Frontal cortex (tissue), 4 donors: ENCODE results near the gene MEF2C. TPM values are rescaled to one million over a fixed set of nuclear protein-coding genes. Genes with fewer than 3 reads are reported as not detected.
A peak's percentile ranks its signal among the peaks of the same experiment; 100 is the strongest.
"Not testable (repeated sequence)": the region's sequence is repeated elsewhere in the genome, so short reads cannot be mapped to it uniquely, and the experiment has no call there.

Source experiments
- DNase-seq, 2 donors: peaks; one replicate each; pipeline ENCODE4 v3.0.0; 2012; ENCODE audit warnings: low spot score in 2 of 2
- FAIRE-seq: peaks from 2 replicates; lab custom pipeline; 2012; peaks lifted over from hg19 to GRCh38; lab: Jason Lieb, UNC
- total RNA-seq: library from RNA; depleted of rRNA; stranded (reverse); fragments of >200 nt; gene quantifications from one replicate; pipeline ENCODE4 v1.2.3, GENCODE V29; 2014
- donor health status: control.
- donor health status: control.
- donor health status: control.

The MEF2C gene
- total RNA-seq, result 1,165 TPM

DNA sequence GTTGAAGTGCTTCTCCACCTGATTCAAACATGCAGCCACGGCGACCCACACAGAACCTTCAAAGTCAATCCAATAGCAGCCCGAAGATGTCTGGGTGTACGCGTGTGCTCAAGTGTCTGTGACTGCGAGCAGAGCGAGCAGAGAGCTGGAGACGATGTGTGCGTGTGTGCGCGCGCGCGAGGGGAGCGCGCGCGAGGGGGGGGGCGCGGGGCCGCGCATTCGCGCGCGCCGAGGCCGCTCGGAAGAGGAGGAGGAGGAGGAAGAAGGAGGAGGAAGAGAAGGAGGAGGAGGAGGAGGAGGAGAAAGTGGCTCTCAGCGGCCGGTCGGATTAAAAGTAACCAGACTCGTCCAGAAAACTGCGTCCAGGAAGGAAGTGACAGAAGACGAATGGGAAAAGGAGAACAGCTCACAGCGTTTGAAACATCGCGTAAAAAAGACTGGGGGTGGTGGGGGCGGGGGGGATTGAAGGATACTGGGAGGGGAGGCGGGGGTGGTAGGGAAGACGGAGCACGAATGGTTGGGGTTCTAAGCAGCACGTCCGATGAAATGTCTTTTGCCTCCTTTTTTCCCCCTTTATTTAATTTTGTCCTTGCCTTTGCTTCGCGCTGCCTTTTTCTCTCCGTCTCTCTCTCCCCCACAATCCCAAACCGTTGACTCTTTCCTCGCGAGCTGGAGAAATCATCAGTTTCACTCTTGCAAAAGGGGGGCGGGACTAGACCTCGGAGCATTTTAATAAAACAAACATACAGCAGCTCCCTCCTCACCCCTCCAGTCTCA is at the start of gene MEF2C:
Gene MEF2C, minus strand, starts transcription at position 126 of the 777 bp plus-strand sequence. CDS start 59,396 bp downstream, outside the sequence.
- DNase-seq, result peak; percentile 42 to 53
- FAIRE-seq, result no peak

DNA sequence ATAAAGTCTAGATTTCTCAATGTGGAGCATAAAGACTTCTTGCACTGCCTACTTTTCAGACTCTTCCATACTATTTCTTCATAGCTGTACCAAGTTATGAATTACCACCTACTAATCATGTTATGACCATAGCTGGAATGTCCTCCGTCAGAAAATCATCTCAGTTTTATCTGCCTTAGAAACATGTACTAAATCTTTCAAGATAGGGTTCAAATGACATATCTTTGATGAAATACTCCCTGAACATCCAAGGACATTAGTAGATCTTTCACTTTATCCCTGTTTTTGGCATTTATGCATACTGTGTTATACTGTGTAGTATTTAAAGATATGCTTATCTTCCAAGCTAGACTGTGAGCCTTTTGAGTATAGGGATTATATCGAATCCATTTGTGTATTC is 49.6 kb upstream of the MEF2C start:
- DNase-seq (no peak), FAIRE-seq (no peak)

DNA sequence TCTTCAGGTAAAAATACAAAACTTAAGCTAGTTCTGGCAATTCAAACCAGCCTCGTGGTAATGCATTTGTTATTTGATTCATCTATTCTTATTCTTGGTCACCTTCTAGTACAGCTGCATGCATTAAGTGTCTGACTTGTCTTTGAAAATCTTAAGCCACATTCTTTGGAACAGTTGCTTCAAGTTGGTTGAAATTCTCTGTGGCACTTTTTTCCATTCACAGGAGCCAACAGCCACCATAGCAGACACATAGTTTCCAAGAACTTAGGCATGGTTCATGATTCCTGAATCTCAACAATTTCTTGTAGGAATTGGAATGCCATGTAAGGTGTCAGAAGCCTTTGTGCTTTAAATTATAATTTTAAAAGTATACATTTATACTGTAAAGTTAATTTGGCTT is 47.4 kb upstream of the MEF2C start:
- DNase-seq, result no peak
- no peak for FAIRE-seq

DNA sequence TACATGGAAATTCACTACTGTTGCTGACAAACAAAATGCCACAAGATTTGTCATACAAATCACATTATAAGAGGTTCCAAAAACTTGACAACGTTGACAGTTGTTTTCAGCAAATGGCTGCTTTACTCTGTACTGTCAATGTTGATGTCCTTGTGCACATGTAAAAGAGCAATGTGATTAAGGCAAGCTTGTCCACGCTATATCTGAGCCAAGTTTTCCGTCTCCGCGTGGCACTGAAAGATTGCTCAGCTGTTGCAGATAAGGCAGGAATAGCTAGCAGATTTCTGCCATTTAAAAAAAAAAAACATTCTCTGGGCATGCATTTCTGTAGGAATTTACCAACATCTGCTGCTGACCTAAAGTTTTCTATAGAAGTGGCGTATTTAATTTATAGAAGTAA is 46.4 kb upstream of the MEF2C start:
- no peak for DNase-seq
- no peak for FAIRE-seq

DNA sequence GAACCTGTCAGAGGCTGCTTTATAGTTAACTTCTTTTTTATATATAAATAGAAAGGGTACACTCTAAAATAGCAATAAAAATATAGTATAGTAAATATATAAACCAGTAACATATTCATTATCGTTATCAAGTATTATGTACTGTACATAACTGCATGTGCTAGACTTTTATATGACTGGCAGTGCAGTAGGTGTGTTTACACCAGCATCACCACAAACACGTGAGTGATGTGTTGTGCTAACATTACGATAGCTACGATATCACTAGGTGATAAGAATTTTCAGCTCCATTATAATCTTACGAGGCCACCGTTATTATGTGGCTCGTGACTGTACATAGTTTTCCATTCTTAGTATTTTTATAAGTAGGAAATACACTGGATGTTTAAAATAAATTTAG is 43.8 kb upstream of the MEF2C start:
- no peak for FAIRE-seq
- no peak for DNase-seq

DNA sequence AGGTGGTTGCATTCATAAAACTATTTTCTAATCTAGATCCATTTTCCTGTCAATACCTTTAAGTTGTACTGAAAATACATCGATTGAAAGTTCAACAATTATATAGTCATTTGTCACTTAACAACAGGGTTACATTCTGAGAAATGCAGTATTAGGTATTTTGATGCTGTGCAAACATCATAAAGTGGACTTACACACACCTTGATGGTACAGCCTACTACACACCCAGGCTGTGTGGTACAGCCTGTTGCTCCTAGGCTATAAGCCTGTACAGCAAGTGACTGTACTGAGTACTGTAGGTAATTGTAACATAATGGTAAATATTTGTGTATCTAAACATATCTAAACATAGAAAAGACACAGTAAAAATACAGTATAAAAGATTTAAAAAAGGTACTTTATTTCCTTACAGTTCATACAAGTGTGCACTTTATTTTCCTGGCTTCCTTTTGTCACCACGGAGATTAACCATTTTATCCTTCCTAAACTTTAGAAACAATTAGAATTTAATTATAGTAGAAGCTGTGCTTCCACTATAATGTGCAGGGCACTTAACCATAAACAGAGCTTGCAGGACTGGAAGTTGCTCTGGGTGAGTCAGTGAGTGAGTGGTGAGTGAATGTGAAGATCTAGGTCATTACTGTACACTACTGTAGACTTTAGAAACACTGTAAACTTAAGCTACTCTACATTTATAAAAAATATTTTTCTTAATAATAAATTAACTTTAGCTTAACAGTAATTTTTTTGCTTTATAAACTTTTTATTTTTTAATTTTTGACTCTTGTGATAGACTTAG is 42.9 kb upstream of the MEF2C start:
- DNase-seq, result no peak
- FAIRE-seq, result no peak

DNA sequence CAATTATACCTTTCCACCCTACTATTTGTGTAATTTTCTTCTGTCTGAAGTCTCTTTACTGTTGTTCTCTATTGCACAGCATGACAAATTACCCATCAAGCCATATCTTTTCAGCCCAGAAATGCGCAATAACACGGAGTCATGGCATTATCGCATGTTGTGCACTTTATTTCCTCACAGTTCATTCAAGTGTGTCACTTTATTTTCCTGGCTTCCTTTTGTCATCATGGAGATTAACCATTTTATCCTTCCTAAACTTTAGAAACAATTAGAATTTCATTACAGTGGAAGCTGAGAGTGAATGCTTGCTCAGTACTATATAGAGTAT is 41.3 kb upstream of the MEF2C start:
- DNase-seq, result no peak

DNA sequence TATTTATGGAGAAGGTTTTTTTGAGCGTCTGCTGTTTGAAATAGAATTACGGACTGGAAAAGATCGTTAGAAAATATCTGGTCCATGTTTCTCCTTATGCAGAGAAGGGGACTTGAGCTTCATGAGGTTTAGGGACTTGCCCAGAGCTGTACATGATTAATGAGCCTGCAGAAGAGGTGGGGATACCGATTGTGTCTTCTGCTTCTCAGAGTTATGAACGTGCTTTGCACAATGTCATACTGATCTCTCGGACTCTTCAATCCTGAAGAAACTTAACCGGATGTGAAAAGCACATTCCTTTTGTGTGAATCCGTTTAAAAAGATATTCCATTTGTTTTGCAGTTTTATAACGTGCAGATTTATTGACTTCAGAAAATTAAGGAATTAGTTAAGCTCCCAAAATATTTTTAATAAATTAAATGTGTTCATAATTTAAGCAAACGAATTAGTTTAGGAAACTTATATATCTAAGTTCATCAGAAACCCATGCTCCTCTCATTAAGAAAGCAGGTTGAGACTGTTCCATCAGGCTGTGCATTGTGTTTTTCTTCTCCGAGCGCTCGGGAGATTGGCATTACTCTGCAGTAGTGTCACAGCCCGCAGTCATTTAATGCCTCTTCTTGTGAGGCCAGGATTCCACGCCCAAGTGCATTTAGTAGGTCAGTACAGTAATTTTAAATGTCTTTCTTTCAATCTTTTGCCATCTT is 40.8 kb upstream of the MEF2C start:
- FAIRE-seq (no peak), DNase-seq (no peak)

More for the DNA sequence above, 41.3 kb upstream of the MEF2C start:
- no peak for FAIRE-seq

DNA sequence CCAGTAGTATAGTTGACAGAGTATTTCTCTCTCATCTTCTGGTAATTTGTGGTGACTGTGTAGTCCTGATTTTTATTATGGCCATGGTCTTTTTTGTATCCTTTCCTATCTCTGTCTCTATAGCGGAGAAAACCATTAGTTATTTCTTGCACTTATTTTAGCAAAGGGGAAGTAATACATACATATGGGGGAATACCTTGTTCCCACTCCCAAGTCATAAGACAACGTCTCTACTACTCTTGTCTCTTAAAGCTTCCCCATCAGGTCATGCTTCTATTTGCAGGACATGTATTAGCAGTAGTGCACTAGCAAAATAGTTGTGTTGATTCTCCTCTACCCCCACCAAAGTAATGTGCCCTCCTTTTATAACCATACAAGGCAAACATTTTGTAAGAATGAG is 29.8 kb upstream of the MEF2C start:
- FAIRE-seq, DNase-seq: not testable (repeated sequence)

DNA sequence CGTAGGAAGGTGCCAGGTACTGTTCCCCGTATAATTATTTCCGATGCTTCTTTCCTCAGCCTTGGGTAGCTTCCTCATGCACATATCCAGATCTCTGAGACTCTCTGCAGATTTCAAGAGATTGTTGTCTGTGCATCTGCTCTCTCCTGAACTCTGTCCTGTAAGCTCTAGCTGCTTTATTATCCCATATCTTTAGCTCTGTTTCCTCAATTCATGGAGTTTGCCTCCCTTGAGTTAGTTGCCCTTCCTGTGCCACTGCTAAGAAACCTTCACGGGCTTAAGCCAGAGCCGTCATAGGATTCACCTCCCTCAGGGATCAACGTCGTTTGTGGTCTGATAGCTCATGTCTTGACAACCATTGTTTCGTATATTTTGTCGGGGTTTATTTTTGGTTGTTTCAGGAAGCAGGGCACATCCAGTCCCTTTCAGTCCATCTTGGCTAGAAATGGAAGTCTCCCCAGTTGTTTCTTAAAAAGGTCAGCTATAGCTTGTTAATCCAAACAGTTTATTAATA is 28.1 kb upstream of the MEF2C start:
- not testable (repeated sequence) for FAIRE-seq

DNA sequence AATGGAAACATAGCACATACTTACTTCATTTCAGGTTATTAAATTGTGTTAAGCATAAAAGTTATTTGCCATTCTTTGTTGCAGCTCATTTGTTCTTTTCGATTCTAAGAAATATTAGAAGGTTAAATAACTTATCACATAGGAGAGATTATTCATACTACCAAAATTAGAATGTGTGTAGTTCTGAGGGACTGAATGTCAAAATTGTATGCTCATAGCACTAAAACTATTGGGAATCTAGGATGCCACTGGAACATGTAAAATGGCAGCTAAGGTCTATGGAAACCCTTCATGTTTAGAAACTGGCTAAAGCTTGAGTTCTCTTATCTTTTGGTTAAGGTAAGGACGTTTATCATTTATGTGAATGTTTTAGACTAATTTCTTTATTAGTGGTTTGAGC is 21.5 kb upstream of the MEF2C start:
- not testable (repeated sequence) for FAIRE-seq, DNase-seq

More for the DNA sequence above, 28.1 kb upstream of the MEF2C start:
- not testable (repeated sequence) for DNase-seq

DNA sequence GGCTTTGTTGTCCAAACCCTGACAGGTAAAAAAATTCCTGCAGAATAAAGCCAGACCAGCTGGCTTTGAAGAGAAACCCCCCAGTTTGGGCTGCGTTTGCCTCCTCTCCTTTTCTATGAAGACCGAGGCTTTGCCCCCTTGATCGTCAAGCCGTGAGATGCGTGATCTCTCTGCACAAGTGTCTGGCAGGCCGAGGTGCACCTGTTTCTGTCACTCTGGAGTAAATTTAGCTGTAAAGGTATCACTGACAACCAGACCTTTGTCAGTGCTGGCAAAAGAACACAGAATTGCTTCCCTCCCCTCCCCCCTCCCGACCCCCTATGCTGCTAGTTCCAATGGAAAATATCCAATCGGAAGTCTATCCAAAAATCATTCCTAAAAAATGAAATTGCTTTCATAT is 21.0 kb upstream of the MEF2C start:
- not testable (repeated sequence) for FAIRE-seq, DNase-seq

DNA sequence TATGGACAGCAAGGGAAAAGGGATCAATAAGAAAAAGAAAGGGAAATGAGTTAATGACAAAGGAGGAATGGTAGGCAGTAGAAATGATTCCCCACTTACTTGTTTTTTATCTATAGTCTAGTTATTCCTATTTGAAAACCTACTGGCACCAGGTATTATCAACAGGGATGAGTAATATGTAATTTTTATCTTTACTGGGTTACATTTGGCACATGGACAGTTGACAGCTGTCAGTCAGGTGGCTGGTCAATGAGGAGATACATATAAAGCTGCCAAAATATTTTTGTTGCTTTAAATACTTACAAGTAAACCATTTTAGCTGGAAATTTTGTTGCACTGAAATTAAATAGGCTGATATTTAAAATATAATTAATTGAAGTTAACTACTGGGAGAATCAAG is 18.1 kb upstream of the MEF2C start:
- not testable (repeated sequence) for DNase-seq, FAIRE-seq

DNA sequence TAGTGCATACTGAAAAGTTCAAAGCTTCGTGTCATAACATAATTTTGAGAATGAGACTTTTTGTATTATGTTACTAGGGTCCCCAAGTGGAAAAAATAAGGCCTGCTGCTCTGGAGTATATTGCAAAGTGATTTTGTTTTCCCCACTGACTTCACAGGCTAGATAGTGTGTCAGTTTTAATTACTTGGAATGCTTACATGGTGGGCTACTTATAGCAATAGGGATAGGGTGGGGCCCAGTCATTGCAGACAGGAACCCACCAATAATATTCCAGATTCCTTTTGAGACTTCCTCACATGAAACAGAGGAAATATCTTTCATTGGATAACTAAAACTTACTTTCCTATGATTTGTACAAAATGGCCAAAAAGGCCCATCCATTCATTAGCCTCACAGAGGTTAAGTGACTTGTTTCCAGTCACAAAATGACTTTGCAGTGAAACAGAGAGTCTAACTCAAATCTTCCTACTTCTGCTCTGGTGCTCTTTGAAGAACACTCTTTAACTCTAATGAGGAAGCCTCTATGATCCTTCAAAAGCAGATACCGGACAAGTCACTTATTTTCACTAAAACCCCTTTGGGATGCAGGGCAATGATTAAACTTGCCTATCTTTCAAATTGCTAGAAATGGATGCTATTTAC is 16.2 kb upstream of the MEF2C start:
- FAIRE-seq, result no peak
- no peak for DNase-seq

DNA sequence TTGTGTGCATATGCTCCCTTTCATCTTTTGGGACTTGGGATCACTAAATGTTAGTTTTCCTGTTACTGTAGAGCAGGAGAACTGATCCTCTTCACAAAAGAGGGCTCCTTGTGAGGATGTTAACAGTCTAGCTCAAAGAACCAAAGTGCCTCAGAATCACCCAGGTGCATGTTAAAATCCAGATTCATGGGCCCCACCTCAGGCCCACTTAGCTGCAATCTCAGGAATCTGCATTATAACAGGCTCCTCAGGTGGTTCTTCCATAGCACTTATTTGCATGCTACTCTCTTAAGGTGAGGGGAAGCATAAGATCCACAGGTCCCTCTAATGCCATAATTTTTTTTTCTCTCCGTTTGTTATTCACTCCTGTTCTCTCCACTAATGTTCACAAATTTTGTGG is 14.8 kb upstream of the MEF2C start:
- FAIRE-seq, result no peak
- DNase-seq, result no peak

DNA sequence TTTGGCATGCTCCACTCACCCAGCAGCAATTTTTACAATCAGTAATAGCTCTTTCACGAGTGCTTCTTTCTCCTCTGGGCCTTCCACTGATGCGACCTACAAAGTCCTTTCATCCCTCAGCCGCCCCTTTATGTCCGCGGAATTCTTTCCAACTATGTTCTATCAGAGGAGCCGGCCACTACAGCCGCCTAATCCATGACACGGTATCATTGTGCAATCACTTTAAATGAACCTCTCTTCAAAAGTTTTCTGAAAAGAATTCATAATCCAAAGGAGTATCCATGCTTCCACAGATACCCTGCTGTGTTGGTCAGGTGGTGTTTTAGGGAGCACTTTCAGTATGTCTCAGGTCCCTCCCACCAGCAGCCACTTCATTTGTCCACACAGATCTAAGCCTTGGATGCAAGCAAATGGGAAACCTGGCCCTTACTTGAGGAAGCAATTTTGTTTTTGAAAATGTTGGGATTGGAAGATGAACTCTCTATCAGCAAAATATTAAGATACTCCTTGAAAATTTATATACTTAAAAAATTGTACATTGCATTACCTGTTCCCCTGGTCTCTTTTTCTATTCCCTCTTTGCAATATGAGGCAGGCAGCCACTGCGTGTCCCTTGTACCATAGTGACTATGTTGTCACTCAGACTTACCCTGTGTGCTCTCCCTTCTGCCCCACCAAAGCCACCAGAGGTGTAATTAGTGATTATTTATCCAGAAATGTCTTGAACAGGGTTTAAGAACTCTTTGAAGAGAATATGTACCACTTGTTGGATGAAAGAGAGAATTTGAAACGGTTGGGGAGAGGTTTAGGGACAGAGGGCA is 12.9 kb upstream of the MEF2C start:
- DNase-seq, result no peak
- no peak for FAIRE-seq

DNA sequence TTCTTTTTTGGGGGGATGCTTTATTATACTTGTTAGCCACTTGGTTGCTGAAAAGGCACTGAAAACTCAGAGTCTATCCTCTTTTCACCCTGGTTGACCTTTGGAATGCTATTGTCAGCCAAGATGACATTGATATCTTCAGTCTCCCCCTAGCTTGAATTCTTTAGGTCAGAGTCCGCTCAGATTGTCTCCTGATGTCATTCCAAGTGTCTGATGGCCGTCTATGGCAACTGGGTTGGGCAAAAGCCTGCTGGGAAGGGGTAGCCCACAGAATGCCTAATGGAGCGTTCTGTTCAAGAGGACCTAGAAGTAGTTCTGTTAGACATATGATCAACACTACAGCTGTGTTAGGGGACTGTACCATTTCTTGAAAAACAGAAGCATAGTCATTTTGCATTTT is 9.7 kb upstream of the MEF2C start:
- no peak for FAIRE-seq

DNA sequence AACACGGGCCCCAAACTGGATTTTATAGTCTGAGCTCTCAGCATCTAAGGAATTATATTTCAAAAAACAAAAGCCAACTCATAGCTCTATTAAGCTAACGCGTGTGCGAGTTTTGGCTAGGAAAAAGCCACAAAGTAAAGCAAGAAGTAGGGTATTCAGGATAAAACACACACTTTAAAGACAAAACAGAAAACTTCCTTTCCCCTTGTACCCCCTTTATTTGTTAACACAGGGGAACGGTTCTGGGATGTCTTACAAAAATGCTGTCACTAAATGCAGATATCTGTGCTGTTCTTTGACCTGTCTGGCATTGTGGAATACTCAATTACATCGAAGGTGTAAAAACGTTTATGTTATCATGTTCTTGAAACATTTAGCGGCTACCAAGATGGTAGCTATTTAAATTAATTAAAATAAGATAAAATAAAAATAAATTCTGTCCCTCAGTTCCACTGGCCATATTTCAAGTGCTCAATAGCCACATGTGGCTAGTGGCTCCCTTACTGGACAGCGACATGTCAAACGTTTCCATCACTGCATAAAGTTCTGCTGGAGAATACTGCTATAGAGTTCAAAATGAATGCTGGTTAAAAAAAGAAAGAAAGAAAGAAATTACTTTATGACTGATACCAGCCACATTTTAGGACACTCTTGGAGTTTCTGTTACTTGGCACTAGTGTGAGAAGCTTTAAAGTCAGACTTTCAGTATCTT is 7.2 kb upstream of the MEF2C start:
- DNase-seq (no peak), FAIRE-seq (no peak)

More for the DNA sequence above, 9.7 kb upstream of the MEF2C start:
- DNase-seq, result no peak
